GM06990 (cell line): ENCODE measurements around the gene GPATCH8.

Experiments used
- DNase-seq: peaks from one replicate; pipeline ENCODE4 v3.0.0-alpha.2; 2011; ENCODE audit not compliant: insufficient read length; ENCODE audit errors: extremely low read depth
- H3K27me3 ChIP-seq: replicated peaks from 2 replicates; pipeline ENCODE4 v1.6.0; 2011; ENCODE audit warnings: low read length; ENCODE audit not compliant: control insufficient read depth, insufficient read depth
- H3K36me3 ChIP-seq: 2 replicates; pipeline ENCODE4 v1.5.1; 2011; ENCODE audit warnings: low read length; ENCODE audit not compliant: control insufficient read depth, insufficient read depth
- H3K4me3 ChIP-seq: replicated peaks from 2 replicates; pipeline ENCODE4 v1.5.1; 2011; ENCODE audit warnings: low read depth, mild to moderate bottlenecking, control low read depth, low read length
- TF ChIP-seq, protein P1 (sequence below): IDR thresholded peaks from 2 replicates; pipeline ENCODE4 v1.5.1; 2011; ENCODE audit warnings: low read length, control low read depth, mild to moderate bottlenecking, inconsistent platforms; ENCODE audit not compliant: insufficient read depth, poor library complexity, severe bottlenecking

GPATCH8 gene

DNA sequence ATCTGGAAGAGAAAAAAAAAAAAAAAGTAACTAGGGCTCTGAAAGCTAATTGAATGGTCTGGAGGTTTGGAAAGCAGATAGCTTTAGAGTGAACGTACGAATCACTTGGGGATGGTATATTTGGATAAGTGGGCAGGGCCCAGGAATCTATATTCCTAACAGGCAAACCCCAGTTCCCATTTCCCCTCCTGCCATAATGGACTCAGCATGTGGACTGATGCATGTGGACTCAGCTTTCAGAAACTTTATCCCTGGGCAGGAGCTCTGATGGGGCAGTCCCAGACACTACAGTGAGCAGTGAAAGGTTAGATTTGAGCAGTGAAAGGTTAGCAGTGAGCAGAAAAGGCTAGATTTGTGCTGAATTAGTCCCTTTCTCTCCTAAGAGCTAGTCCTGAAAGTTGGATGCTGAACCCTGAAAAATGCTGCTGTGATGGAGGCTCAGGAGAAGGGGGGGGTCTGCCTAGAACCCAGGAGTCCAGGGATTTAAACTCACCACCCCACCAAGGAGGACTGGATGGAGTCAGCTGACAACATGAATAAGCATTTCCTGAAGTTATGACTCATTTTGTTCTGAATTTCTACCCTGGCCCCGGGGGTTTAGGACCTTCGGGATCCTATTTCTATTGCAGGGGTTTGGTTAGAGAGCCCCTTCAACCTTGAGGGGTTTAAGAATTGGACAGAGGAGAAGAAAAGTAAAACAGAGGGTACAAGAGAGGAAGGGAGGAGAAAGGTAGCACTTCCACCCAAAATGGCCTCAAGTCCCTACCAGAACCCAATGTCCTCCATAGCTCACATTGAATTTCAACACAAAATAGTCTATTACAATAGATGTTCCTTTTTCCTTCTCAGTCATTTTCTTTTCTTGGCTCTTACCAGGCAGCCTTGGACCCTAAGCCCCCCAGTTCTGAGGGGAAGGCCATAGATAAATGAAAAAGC lies 43.7 kb upstream of the GPATCH8 start:
- TF ChIP-seq, protein P1, sequence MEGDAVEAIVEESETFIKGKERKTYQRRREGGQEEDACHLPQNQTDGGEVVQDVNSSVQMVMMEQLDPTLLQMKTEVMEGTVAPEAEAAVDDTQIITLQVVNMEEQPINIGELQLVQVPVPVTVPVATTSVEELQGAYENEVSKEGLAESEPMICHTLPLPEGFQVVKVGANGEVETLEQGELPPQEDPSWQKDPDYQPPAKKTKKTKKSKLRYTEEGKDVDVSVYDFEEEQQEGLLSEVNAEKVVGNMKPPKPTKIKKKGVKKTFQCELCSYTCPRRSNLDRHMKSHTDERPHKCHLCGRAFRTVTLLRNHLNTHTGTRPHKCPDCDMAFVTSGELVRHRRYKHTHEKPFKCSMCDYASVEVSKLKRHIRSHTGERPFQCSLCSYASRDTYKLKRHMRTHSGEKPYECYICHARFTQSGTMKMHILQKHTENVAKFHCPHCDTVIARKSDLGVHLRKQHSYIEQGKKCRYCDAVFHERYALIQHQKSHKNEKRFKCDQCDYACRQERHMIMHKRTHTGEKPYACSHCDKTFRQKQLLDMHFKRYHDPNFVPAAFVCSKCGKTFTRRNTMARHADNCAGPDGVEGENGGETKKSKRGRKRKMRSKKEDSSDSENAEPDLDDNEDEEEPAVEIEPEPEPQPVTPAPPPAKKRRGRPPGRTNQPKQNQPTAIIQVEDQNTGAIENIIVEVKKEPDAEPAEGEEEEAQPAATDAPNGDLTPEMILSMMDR, result no peak
- Histone ChIP-seq H3K4me3 (no peak overlapping the region), H3K36me3 (no peaks in the 10 kb centered on the region)

DNA sequence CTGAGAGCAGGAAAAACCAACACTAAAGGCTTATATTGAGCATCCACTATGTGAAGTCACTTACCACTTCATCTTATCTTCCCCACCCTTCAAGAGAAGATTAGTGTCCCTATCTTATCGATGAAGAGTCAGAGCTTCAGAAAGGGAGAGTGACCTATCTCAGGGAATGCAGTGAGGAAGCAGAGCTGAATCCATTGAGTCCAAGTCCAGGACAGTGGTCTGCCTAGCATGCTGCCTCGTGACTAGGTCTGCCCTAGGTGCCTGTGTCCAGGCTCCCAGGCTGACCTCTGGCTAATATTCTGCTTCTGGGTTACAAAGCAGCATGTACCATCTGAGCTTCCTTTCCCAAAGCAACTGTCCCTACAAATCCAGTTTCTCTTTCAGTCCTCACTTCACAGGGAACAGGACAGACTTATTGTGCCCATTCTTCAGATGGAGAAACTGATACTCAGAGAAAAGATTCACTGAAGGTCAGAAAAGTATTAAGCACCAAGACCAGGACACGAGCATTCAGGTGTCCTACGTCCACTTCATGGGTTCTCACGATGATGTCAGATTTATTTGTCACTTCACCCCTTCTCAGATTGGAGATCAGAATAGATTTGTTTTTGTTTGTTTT lies 40.8 kb upstream of the GPATCH8 start:
- Histone ChIP-seq H3K36me3 (no peaks in the 10 kb centered on the region), H3K27me3 (no peaks in the 10 kb centered on the region), H3K4me3 (no peak overlapping the region)
- TF ChIP-seq, protein P1, result no peak
- no peak for DNase-seq

More for the DNA sequence above, 43.7 kb upstream of the GPATCH8 start:
- no peaks in the 10 kb centered on the region for H3K27me3 ChIP-seq
- no peak for DNase-seq

DNA sequence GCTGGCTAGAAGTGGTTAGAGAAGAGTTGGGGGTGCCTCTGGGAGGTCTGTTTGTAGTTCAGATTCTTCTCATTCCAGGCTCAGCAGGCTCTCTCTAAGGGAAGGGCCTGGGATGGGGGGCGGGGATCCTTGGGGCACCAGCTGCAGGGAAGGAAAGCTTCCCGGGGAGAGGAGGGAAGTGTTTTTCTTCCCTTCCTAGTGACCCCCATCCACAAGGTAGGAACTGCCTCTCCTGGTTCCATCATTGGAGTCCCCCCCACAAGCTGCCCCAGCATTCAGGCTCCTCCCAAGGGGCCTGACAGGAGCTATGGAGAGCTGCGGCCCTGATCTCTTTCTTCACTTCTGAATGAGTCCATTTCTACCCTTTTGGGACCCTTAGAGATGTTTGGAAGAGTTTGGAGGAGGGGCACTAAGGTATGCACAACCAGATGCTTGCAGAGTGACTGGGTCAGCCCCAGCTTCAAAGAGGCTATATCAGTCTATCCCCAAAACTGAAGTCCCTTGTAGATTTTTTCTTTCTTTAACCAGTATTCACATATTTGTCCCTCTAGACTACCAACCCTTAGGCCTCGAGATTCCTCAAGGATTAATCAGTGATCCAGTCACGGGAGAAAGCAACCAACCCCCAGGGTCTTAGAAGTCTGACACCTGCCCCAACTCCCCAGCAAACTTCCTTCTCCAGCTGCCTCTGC lies 40.2 kb upstream of the GPATCH8 start:
- DNase-seq, result no peak
- H3K27me3 ChIP-seq, result no peaks in the 10 kb centered on the region
- no peak overlapping the region for H3K4me3 ChIP-seq
- no peaks in the 10 kb centered on the region for H3K36me3 ChIP-seq
- TF ChIP-seq, protein P1, result no peak

DNA sequence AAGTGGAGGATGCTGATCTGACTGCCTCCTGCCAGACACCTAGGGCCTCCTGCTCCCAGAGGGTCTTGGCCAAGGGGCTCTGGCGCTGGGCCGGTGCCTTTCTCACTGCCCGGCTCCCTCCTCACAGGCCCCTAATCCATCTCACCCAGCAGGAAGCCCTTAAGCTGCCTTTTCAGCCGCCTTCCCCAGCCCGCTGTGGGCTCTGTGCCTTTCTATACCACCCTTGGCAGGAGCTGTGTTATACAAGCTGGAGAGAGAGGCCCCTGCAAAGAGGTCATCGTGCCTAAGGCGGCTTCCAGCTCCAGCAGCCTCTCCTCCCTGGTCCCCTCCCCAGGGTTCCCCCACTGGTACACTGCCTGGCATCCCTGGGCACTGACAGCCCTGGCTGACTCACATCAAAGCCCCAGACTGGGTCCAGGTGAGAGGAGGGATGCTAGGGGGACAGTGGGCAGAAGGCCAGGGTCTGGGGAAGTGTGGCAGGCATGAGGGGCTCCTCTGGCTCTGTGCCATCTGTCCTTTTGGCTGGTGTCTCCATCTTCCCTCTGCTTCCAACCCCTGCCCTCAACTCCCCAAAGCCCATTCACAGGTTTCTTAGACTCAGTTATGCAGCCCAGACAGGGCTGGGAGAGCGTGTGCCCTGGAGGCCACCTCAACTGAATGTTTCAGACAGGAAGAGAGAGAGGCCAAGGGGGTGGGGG lies 38.8 kb upstream of the GPATCH8 start:
- TF ChIP-seq, protein P1, result no peak
- H3K27me3 ChIP-seq, result no peaks in the 10 kb centered on the region
- no peak overlapping the region for H3K4me3 ChIP-seq
- DNase-seq, result no peak
- no peaks in the 10 kb centered on the region for H3K36me3 ChIP-seq

DNA sequence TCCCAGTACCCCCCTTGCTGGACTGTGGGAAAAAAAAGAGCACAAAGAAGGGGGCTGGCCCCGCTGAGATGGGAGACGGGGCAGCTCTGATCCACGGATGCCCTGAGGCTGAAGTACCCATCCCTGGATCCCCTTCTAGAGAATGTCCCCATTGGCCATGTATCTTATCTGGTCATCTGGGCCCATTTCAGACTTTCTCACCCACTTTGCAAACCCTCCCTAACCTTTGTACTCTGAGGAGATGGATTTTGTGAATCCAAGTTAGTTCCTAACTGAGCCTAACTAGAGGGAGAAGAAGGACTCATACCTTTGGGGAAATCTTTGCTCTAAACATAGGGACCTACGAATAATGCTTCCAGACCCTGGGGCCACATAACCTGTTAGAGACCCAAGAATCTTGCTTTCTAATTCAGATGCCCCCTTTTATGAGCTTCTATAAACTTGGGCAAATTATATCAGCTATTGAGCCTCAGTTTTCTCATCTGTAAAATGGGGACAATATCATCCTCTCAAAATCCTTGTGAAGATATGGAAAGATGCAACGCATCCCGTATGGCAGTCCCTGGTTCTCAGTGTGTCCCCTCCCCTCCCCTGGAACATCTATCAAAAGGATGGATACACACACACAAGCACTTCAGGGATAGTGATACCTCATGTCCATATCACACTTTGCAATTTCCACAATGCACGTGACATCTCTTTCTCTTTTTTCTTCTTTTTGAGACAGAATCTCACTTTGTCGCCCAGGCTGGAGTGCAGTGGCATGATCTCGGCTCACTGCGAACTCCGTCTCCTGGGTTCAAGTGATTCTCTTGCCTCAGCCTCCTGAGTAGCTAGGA lies 37.3 kb upstream of the GPATCH8 start:
- no peaks in the 10 kb centered on the region for H3K36me3 ChIP-seq
- H3K4me3 ChIP-seq, result no peak overlapping the region
- TF ChIP-seq, protein P1, result no peak
- H3K27me3 ChIP-seq, result no peaks in the 10 kb centered on the region
- DNase-seq, result no peak
